ENCODE data around the gene DOLPP1.

DOLPP1 gene

GRCh38 chr9:129078691-129079503 lies 2.0 kb upstream of the DOLPP1 start:
- Histone ChIP-seq H3K9ac (peak overlapping the region in 10 of 11 experiments; percentile 5 to 50 (median 20); a peak in 11 of 22 replicates), H3K4me2 (peak overlapping the region in 9 of 11 experiments; percentile 15 to 95 (median 42); a peak in 10 of 22 replicates), H3K27ac (peak overlapping the region in 2 of 11 experiments; percentile 16 to 23; a peak in 3 of 22 replicates), H3K27me3 (no peaks in the 10 kb centered on the region), H3K36me3 (peaks cover 0 to 17% (median 5%) of the 10 kb centered on the region in 11 experiments; a peak in 7 of 22 replicates), H3K4me3 (no peak overlapping the region), H3K4me1 (peaks cover 34 to 45% (median 41%) of the 10 kb centered on the region in 10 experiments), H4K20me1 (peaks cover 0 to 26% (median 25%) of the 10 kb centered on the region in 11 experiments; a peak in 16 of 22 replicates), H3K9me3 (replicated peaks in 1 of 11) (no peaks in the 10 kb centered on the region)
- TF ChIP-seq Cebpa-rat (IDR thresholded peaks at IDR 0.05): no peak

DNA sequence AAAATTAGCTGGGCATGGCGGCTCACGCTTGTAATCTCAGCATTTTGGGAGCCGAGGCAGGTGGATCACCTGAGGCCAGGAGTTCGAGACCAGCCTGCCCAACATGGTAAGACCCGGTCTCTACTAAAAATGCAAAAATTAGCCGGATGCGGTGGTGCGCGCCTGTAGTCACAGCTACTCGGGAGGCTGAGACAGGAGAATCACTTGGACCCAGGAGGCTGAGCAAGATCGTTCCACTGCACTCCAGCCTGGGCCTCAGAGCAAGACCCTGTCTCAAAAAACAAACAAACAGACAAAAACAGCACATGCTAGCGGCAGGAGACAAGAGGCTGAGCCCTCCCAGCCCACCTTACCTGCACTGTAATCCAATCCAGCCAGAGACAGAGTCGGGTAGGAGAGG lies 1.1 kb upstream of the DOLPP1 start:
- Histone ChIP-seq H3K4me1 (peaks cover 34 to 45% (median 41%) of the 10 kb centered on the region in 10 experiments), H3K4me3 (peak overlapping the region in 9 of 10 experiments; percentile 59 to 86 (median 76); a peak in 16 of 20 replicates), H3K27ac (no peak overlapping the region), H3K4me2 (peak overlapping the region; percentile 65 to 95 (median 84)), H3K9me3 (replicated peaks in 1 of 11) (no peaks in the 10 kb centered on the region), H3K9ac (peak overlapping the region in 4 of 11 experiments; percentile 32 to 88 (median 55); a peak in 5 of 22 replicates), H3K36me3 (peaks cover under 1 to 25% (median 10%) of the 10 kb centered on the region in 11 experiments; a peak in 19 of 22 replicates), H4K20me1 (peaks cover 0 to 33% (median 30%) of the 10 kb centered on the region in 11 experiments; a peak in 16 of 22 replicates), H3K27me3 (no peaks in the 10 kb centered on the region)
- TF ChIP-seq Cebpa-rat (IDR thresholded peaks at IDR 0.05): no peak

- Histone ChIP-seq H3K4me1 (peaks cover 34 to 45% (median 41%) of the 10 kb centered on the region in 10 experiments), H4K20me1 (peaks cover 0 to 37% (median 30%) of the 10 kb centered on the region in 11 experiments; a peak in 16 of 22 replicates), H3K9me3 (replicated peaks in 1 of 11) (no peaks in the 10 kb centered on the region), H3K4me3 (peak overlapping the region; percentile 59 to 86 (median 76)), H3K4me2 (peak overlapping the region; percentile 65 to 95 (median 84)), H3K9ac (peak overlapping the region in 10 of 11 experiments; percentile 30 to 88 (median 54); a peak in 16 of 22 replicates), H3K27ac (peak overlapping the region in 5 of 11 experiments; percentile 16 to 50 (median 33); a peak in 5 of 22 replicates), H3K36me3 (peaks cover 5 to 29% (median 15%) of the 10 kb centered on the region in 11 experiments), H3K27me3 (no peaks in the 10 kb centered on the region)
- TF ChIP-seq Cebpa-rat (IDR thresholded peaks at IDR 0.05): no peak
These were observed 662 bp upstream of the DOLPP1 start for GRCh38 chr9:129080298-129080600.

DNA sequence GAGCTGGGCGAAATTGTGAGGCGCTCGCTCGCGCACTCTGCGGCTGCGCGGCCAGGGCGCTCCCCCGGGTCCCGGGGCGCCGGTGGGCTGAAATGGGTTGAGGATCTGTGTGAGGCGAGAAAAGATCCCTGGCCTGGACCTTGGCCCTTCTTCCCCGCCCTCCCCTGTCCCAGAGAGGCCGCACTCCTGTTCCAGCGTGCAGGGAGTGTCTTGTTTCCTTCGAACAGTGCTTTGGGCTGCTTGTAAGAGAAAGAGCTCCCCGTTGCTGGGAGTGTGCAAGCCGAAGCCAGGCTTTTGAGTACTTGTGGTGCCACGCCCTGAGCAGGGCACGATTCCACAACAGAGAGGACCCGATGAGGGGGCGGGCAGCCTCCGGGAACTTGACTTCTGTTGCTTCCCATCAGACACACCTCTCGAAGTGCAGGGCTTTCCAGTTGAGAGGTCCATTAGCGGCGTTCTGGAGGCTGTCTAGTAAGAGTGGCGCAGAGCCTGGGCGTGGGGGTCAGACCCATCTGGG lies 535 bp downstream of the DOLPP1 start:
- H3K36me3 ChIP-seq: peaks cover 17 to 41% (median 27%) of the 10 kb centered on the region in 11 experiments
- H3K4me1 ChIP-seq: peaks cover 34 to 45% (median 41%) of the 10 kb centered on the region in 10 experiments
- H4K20me1 ChIP-seq: peaks cover 0 to 49% (median 37%) of the 10 kb centered on the region in 11 experiments; a peak in 16 of 22 replicates
- H3K27me3 ChIP-seq: no peaks in the 10 kb centered on the region
- H3K9me3 ChIP-seq (replicated peaks in 1 of 11): no peaks in the 10 kb centered on the region
- no peak for TF ChIP-seq Cebpa-rat (IDR thresholded peaks at IDR 0.05)
- H3K9ac ChIP-seq: peak overlapping the region; percentile 75 to 88 (median 85)
- peak overlapping the region; percentile 35 to 85 (median 71); a peak in 21 of 22 replicates for H3K27ac ChIP-seq
- peak overlapping the region; percentile 65 to 86 (median 76) for H3K4me3 ChIP-seq
- H3K4me2 ChIP-seq: peak overlapping the region; percentile 90 to 100 (median 98)

DNA sequence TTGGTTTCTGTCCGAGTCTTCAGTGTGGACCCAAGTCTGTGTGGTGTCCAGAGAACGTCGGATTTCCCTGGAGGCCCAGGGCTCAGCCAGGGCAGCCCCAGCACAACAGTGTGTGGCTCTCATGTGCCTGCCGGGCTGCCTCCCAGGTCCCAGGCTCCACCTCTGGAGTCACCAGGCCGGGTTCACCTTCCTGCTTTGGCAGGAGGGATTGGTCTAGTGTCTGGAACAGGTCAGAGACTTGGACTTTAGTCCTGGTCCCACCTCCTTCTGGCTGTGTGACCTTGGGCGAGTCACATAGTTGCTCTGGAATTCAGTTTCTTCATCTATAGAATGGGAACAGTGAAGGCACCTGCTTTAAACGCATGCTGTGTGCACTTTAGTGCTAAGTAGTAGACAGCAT lies 3.2 kb downstream of the DOLPP1 start:
- Histone ChIP-seq H3K36me3 (peaks cover 35 to 65% (median 44%) of the 10 kb centered on the region in 11 experiments), H3K27ac (no peak overlapping the region), H3K9ac (peak overlapping the region in 4 of 11 experiments; percentile 37 to 88 (median 86); a peak in 3 of 22 replicates), H3K4me1 (peaks cover 26 to 35% (median 31%) of the 10 kb centered on the region in 10 experiments), H4K20me1 (peaks cover 0 to 61% (median 40%) of the 10 kb centered on the region in 11 experiments; a peak in 16 of 22 replicates), H3K27me3 (no peaks in the 10 kb centered on the region), H3K9me3 (replicated peaks in 1 of 11) (no peaks in the 10 kb centered on the region), H3K4me3 (no peak overlapping the region), H3K4me2 (no peak overlapping the region)
- no peak for TF ChIP-seq Cebpa-rat (IDR thresholded peaks at IDR 0.05)

DNA sequence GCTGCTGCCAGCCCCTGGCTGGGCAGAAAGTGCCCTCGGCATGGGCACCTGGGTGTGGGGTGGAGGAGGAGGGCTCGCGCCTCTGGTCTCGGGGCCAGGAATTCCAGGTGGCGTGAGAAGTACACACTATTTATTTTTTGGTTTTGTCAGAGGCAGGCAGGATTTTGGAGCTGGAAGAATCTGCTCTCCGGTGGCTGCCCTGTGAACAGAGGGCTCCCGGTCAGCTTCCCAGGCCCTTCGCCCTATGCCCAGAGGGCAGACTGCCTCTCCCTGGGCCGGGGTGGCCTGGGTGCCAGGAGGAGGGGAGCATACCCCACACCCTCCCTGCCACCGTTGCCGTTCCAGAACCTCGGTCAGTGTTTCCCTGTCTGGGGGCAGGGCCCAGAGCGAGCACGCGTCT lies 8.3 kb downstream of the DOLPP1 start:
- Histone ChIP-seq H3K9ac (peak overlapping the region in 1 of 11 experiments; percentile 15; a peak in 2 of 22 replicates), H3K36me3 (peaks cover 53 to 75% (median 58%) of the 10 kb centered on the region in 11 experiments), H3K27me3 (no peaks in the 10 kb centered on the region), H3K4me1 (peaks cover 13 to 22% (median 17%) of the 10 kb centered on the region in 10 experiments), H3K27ac (no peak overlapping the region), H3K9me3 (replicated peaks in 1 of 11) (no peaks in the 10 kb centered on the region), H4K20me1 (peaks cover 0 to 37% (median 11%) of the 10 kb centered on the region in 11 experiments; a peak in 11 of 22 replicates), H3K4me3 (no peak overlapping the region), H3K4me2 (no peak overlapping the region)
- TF ChIP-seq Cebpa-rat (IDR thresholded peaks at IDR 0.05): no peak

- Histone ChIP-seq H3K27me3 (no peaks in the 10 kb centered on the region), H3K4me1 (peaks cover 25 to 35% (median 27%) of the 10 kb centered on the region in 10 experiments), H3K4me3 (no peak overlapping the region), H3K9ac (peak overlapping the region; percentile 43 to 76 (median 62)), H3K4me2 (peak overlapping the region; percentile 68 to 89 (median 84)), H4K20me1 (peaks cover 0 to 8% (median 0%) of the 10 kb centered on the region in 11 experiments; a peak in 3 of 22 replicates), H3K27ac (peak overlapping the region in 10 of 11 experiments; percentile 47 to 87 (median 68); a peak in 20 of 22 replicates), H3K9me3 (replicated peaks in 1 of 11) (no peaks in the 10 kb centered on the region), H3K36me3 (peaks cover 21 to 65% (median 49%) of the 10 kb centered on the region in 11 experiments)
- no peak for TF ChIP-seq Cebpa-rat (IDR thresholded peaks at IDR 0.05)
These were observed 12.9 kb downstream of the DOLPP1 start for GRCh38 chr9:129093602-129094386.
